Measurements from ENCODE around the gene PAM. TPM values are rescaled to one million over a fixed set of nuclear protein-coding genes. Genes with fewer than 3 reads are reported as not detected.
"Not testable (repeated sequence)": the region's sequence is repeated elsewhere in the genome, so short reads cannot be mapped to it uniquely, and the experiment has no call there.

The PAM gene
- total RNA-seq, 2 donors from 2014 or later: 69.2 to 124 TPM

- no peaks in the 10 kb centered on the region for H3K4me1 ChIP-seq
- intact Hi-C loops (cut with DNase I): no loop called here
- no peak for TF ChIP-seq CTCF (IDR thresholded peaks at IDR 0.05)
These were observed 147.5 kb downstream of the PAM start for GRCh38 chr5:102902647-102903046.

GRCh38 chr5:102903074-102903871, 148.2 kb downstream of the PAM start:
- TF ChIP-seq CTCF (IDR thresholded peaks at IDR 0.05): no peak
- H3K4me1 ChIP-seq: no peaks in the 10 kb centered on the region
- no peak overlapping the region for H3K27ac ChIP-seq
- no peaks in the 10 kb centered on the region for H3K9me3 ChIP-seq
- DNase-seq: no peak
- intact Hi-C loops (cut with DNase I): no loop called here
- no peak overlapping the region for H3K9ac ChIP-seq (ENCODE audit: low read depth in 2 of 2, low read length in 2 of 2)
- no peaks in the 10 kb centered on the region for H3K27me3 ChIP-seq
- H3K4me3 ChIP-seq: no peak overlapping the region
- no peaks in the 10 kb centered on the region for H3K36me3 ChIP-seq

More at GRCh38 chr5:102902647-102903046, 147.5 kb downstream of the PAM start:
- Histone ChIP-seq H3K27ac (no peak overlapping the region), H3K4me3 (no peak overlapping the region), H3K9me3 (no peaks in the 10 kb centered on the region), H3K9ac (ENCODE audit: low read depth in 2 of 2, low read length in 2 of 2) (no peak overlapping the region), H3K36me3 (no peaks in the 10 kb centered on the region), H3K27me3 (no peaks in the 10 kb centered on the region)
- no peak for DNase-seq

- Histone ChIP-seq H3K27me3 (no peaks in the 10 kb centered on the region), H3K27ac (no peak overlapping the region), H3K9me3 (no peaks in the 10 kb centered on the region), H3K36me3 (no peaks in the 10 kb centered on the region), H3K4me1 (no peaks in the 10 kb centered on the region), H3K9ac (ENCODE audit: low read depth in 2 of 2, low read length in 2 of 2) (no peak overlapping the region), H3K4me3 (no peak overlapping the region)
- DNase-seq: no peak
- no peak for TF ChIP-seq CTCF (IDR thresholded peaks at IDR 0.05)
- intact Hi-C loops (cut with DNase I): no loop called here
These were observed 150.0 kb downstream of the PAM start for GRCh38 chr5:102905056-102905455.

- DNase-seq; H3K36me3 ChIP-seq; H3K4me1 ChIP-seq; H3K27me3 ChIP-seq; H3K9ac ChIP-seq (ENCODE audit: low read depth in 2 of 2, low read length in 2 of 2); H3K9me3 ChIP-seq; intact Hi-C loops (cut with DNase I); H3K27ac ChIP-seq; H3K4me3 ChIP-seq: not testable (repeated sequence)
These were observed 152.0 kb downstream of the PAM start for GRCh38 chr5:102907099-102907498.

- intact Hi-C loops (cut with DNase I): no loop called here
These were observed 155.4 kb downstream of the PAM start for GRCh38 chr5:102910240-102911226.

More at GRCh38 chr5:102910240-102911226, 155.4 kb downstream of the PAM start:
- Histone ChIP-seq H3K9me3 (no peaks in the 10 kb centered on the region), H3K27ac (no peak overlapping the region), H3K27me3 (no peaks in the 10 kb centered on the region), H3K4me1 (no peaks in the 10 kb centered on the region), H3K4me3 (no peak overlapping the region), H3K9ac (ENCODE audit: low read depth in 2 of 2, low read length in 2 of 2) (no peak overlapping the region), H3K36me3 (no peaks in the 10 kb centered on the region)
- TF ChIP-seq CTCF (IDR thresholded peaks at IDR 0.05): no peak
- DNase-seq: no peak

All from colonic mucosa (tissue), 4 donors.